Gastroesophageal sphincter (tissue), 4 donors: Measurements from ENCODE around the gene MCUB. TPM values are rescaled to one million over a fixed set of nuclear protein-coding genes. Genes with fewer than 3 reads are reported as not detected.
"Not testable (repeated sequence)": the region's sequence is repeated elsewhere in the genome, so short reads cannot be mapped to it uniquely, and the experiment has no call there.

Experiments
- ATAC-seq: fragments of 150-250 bp; one replicate; pipeline ENCODE4 v1.9.1; 2016; ENCODE audit warnings: mild to moderate bottlenecking, moderate library complexity
- H3K27ac ChIP-seq, 4 donors: fragments of 200-600 bp; sonication (generic) in 3 of 4; 1 replicate in 3 of 4; 2 replicates in 1 of 4; pipeline ENCODE4 v1.5.1; 2016 to 2019
- H3K27me3 ChIP-seq: fragments of 200-600 bp; sonication (generic); one replicate; pipeline ENCODE4 v1.5.1; 2019
- H3K36me3 ChIP-seq, 2 donors: fragments of 200-600 bp; sonication (generic); one replicate each; pipeline ENCODE4 v1.5.1; 2019; ENCODE audit warnings: control low read depth in 1 of 2
- H3K4me1 ChIP-seq, 3 donors: fragments of 200-600 bp; sonication (generic); 1 replicate in 2 of 3; 2 replicates in 1 of 3; pipeline ENCODE4 v1.5.1; 2016 to 2019; ENCODE audit warnings: control low read depth in 2 of 3
- H3K4me3 ChIP-seq, 2 donors: fragments of 200-600 bp; sonication (generic); one replicate each; pipeline ENCODE4 v1.5.1; 2019; ENCODE audit warnings: mild to moderate bottlenecking in 1 of 2, moderate library complexity in 1 of 2
- H3K9me3 ChIP-seq, 3 donors: fragments of 200-600 bp; sonication (generic); one replicate each; pipeline ENCODE4 v1.5.1; 2017 to 2019; ENCODE audit warnings: control low read depth in 2 of 3
- CTCF ChIP-seq, 4 experiments: fragments of 200-600 bp in 2 of 4; fragments of 450-650 bp in 2 of 4; sonication (generic) in 1 of 4; IDR thresholded peaks; one replicate each; pipeline ENCODE4 v1.5.1; 2017 to 2019; ENCODE audit warnings: antibody characterized with exemption in 4 of 4, mild to moderate bottlenecking in 2 of 4, moderate library complexity in 2 of 4
- EP300 ChIP-seq: sonication (generic); formaldehyde crosslinking; IDR thresholded peaks from one replicate; pipeline ENCODE4 v1.6.1; 2017; ENCODE audit warnings: antibody characterized with exemption, mild to moderate bottlenecking
- POLR2A ChIP-seq, 2 donors: fragments of 450-650 bp; IDR thresholded peaks; one replicate each; pipeline ENCODE4 v1.6.1; 2017; ENCODE audit warnings: antibody characterized with exemption in 2 of 2, mild to moderate bottlenecking in 2 of 2, moderate library complexity in 1 of 2
- POLR2AphosphoS5 ChIP-seq: sonication (generic); formaldehyde crosslinking; IDR thresholded peaks from one replicate; pipeline ENCODE4 v1.6.1; 2017; ENCODE audit warnings: antibody characterized with exemption
- WGBS, 2 donors: methylation state at CpG; one replicate each; pipeline ENCODE4 v1.1.5; 2018; ENCODE audit warnings: low coverage in 1 of 2; 5-methylcytosine and 5-hydroxymethylcytosine counted together
- total RNA-seq, 4 donors: library from RNA; depleted of rRNA; stranded (reverse); fragments of >200 nt; gene quantifications; one replicate each; pipeline ENCODE4 v1.1.0, GENCODE V29; 2016

MCUB gene
- total RNA-seq, 4 donors from 2014 or later: 3.9 to 33.4 (median 13.3) TPM

DNA sequence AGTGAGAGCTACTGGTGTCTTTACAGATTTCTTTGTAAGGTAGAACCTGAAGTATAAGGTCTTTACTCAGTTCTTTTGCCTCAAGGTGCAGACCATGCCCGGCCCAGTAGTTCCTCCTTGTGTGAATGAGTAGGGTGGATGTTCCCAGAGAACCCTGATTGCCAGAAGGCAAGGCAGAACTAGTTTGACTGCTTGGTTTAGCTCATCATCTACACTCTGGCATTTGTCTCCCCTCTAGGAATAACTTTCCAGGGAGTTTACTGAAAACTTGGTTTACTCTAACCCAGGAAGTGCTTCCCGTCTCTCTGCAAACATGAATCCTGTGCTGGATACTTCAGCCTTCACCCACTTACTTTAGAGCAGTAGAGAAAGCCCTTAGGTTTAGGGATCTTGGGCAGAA lies 29.1 kb downstream of the MCUB start:
- Histone ChIP-seq H3K36me3 (no peaks in the 10 kb centered on the region), H3K27ac (no peak overlapping the region), H3K27me3 (no peaks in the 10 kb centered on the region), H3K4me1 (no peaks in the 10 kb centered on the region), H3K4me3 (no peak overlapping the region), H3K9me3 (no peaks in the 10 kb centered on the region)
- TF ChIP-seq EP300 (no peak), CTCF (IDR thresholded peaks at IDR 0.05) (no peak), POLR2AphosphoS5 (no peak), POLR2A (IDR thresholded peaks at IDR 0.05) (no peak)
- WGBS, 2 donors: 81 to 100% methylated on average over 1 to 2 of the region's 2 CpGs
- no peak for ATAC-seq

DNA sequence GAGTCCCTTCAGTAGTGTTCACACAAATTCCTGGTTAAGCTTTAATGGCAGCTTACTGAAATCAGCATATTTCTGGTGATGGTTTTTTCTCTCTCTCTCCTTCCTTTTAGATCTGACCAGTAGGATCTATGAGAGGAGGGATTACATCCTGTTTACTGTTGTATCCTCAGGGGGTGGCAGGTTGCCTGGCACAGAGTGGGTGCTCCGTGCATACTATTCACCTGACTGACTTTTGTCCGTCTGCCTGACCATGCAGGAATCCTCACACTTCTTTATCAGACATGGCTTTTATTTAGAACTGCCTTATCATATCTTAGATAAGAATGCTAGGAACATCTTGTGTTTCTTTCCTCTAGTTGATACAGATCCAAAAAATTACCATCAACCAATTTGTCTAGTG lies 29.6 kb downstream of the MCUB start:
- H3K4me1 ChIP-seq: no peaks in the 10 kb centered on the region
- 87 to 92% methylated on average over 2 of the region's 2 CpGs for WGBS, 2 donors
- no peak for TF ChIP-seq POLR2A (IDR thresholded peaks at IDR 0.05)
- no peak for TF ChIP-seq CTCF (IDR thresholded peaks at IDR 0.05)
- TF ChIP-seq EP300: no peak
- TF ChIP-seq POLR2AphosphoS5: no peak
- no peaks in the 10 kb centered on the region for H3K27me3 ChIP-seq
- no peak for ATAC-seq
- no peak overlapping the region for H3K27ac ChIP-seq
- no peaks in the 10 kb centered on the region for H3K9me3 ChIP-seq
- H3K36me3 ChIP-seq: no peaks in the 10 kb centered on the region
- no peak overlapping the region for H3K4me3 ChIP-seq

DNA sequence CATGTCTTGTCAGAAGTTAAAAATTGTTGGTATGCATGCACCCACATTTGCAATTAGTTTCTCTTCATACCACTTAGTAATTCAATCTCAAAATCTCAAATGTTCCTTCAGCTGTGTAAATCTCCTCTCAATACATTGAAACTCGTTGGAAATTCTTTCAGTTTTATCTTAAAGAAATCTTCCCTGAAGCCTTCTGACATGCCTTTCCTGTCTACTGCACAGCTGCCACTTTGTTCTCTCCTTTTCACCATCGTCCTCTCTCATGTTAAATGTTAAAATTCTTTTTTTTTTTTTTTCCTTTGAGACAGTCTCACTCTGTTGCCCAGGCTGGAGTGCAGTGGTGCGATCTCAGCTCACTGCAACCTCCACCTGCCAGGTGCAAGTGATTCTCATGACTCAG lies 30.9 kb downstream of the MCUB start:
- no peak for ATAC-seq
- WGBS, 2 donors: 75 to 76% methylated on average over 2 to 3 of the region's 3 CpGs
- H3K4me1 ChIP-seq: no peaks in the 10 kb centered on the region
- TF ChIP-seq CTCF (IDR thresholded peaks at IDR 0.05) (no peak), EP300 (no peak), POLR2A (IDR thresholded peaks at IDR 0.05) (no peak), POLR2AphosphoS5 (no peak)
- H3K9me3 ChIP-seq: no peaks in the 10 kb centered on the region
- H3K27me3 ChIP-seq: no peaks in the 10 kb centered on the region
- no peak overlapping the region for H3K27ac ChIP-seq
- H3K36me3 ChIP-seq: no peaks in the 10 kb centered on the region
- H3K4me3 ChIP-seq: no peak overlapping the region

- Histone ChIP-seq H3K36me3 (no peaks in the 10 kb centered on the region), H3K4me1 (no peaks in the 10 kb centered on the region), H3K4me3 (no peak overlapping the region), H3K9me3 (no peaks in the 10 kb centered on the region), H3K27ac (no peak overlapping the region), H3K27me3 (no peaks in the 10 kb centered on the region)
- 71 to 88% methylated on average over 1 of the region's 1 CpG for WGBS, 2 donors
- ATAC-seq: no peak
- TF ChIP-seq POLR2A (IDR thresholded peaks at IDR 0.05): no peak
- no peak for TF ChIP-seq CTCF (IDR thresholded peaks at IDR 0.05)
- no peak for TF ChIP-seq EP300
- no peak for TF ChIP-seq POLR2AphosphoS5
Observed at GRCh38 chr4:109592367-109592766, 32.3 kb downstream of the MCUB start.

GRCh38 chr4:109595123-109595522 lies 35.1 kb downstream of the MCUB start:
- H3K27ac ChIP-seq, H3K4me3 ChIP-seq, ATAC-seq, H3K36me3 ChIP-seq, H3K27me3 ChIP-seq, H3K4me1 ChIP-seq, H3K9me3 ChIP-seq: not testable (repeated sequence)
- 60 to 90% methylated on average over 1 to 2 of the region's 3 CpGs for WGBS, 2 donors

DNA sequence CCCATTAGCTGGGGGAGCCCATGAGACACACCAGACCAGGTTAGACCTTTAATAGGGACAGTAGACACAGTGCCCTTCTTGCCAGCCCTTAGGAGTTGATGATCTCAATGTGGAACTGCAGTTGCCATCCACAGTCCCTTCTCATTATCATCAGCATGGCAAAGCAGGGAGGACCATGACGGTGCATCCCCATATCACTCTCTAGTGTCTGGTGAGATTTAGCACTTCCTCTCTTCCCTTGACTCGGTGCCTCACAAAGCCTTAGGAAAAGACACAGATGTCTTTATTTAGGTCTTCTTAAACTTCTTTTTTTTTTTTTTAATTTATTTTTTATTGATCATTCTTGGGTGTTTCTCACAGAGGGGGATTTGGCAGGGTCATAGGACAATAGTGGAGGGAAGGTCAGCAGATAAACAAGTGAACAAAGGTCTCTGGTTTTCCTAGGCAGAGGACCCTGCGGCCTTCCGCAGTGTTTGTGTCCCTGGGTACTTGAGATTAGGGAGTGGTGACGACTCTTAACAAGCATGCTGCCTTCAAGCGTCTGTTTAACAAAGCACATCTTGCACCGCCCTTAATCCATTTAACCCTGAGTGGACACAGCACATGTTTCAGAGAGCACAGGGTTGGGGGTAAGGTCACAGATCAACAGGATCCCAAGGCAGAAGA lies 36.5 kb downstream of the MCUB start:
- not testable (repeated sequence) for H3K4me1 ChIP-seq, H3K36me3 ChIP-seq, ATAC-seq, H3K9me3 ChIP-seq, H3K27ac ChIP-seq, H3K27me3 ChIP-seq, H3K4me3 ChIP-seq
- WGBS, 2 donors: 95% methylated on average over 2 of the region's 7 CpGs; no CpG with 5 or more reads in 1 of the 2 donors
